Measurements from ENCODE around the gene AMBP. TPM values are rescaled to one million over a fixed set of nuclear protein-coding genes. Genes with fewer than 3 reads are reported as not detected.
A peak's percentile ranks its signal among the peaks of the same experiment; 100 is the strongest.

Gene AMBP
- total RNA-seq, 1 experiment from 2014 or later: 0.55 TPM

- H3K27me3 ChIP-seq: peaks cover 5% of the 10 kb centered on the region; the same call in 1 of the 2 replicates
- H3K9me3 ChIP-seq (replicated peaks): no peaks in the 10 kb centered on the region
- no peaks in the 10 kb centered on the region for H3K36me3 ChIP-seq
- no peak overlapping the region for H3K27ac ChIP-seq
- no peak overlapping the region for H3K4me3 ChIP-seq
- DNase-seq: no peak
- peaks cover 16% of the 10 kb centered on the region for H3K4me1 ChIP-seq
Measured at GRCh38 chr9:114078781-114079156, 669 bp upstream of the AMBP start.

- no peak for DNase-seq
- H3K9me3 ChIP-seq (replicated peaks): no peaks in the 10 kb centered on the region
- no peak overlapping the region for H3K27ac ChIP-seq
- no peaks in the 10 kb centered on the region for H3K36me3 ChIP-seq
- H3K27me3 ChIP-seq: peaks cover 5% of the 10 kb centered on the region; the same call in 1 of the 2 replicates
- peaks cover 7% of the 10 kb centered on the region; the same call in 1 of the 2 replicates for H3K4me1 ChIP-seq
- H3K4me3 ChIP-seq: no peak overlapping the region
Measured at GRCh38 chr9:114077162-114077837, 800 bp downstream of the AMBP start.

GRCh38 chr9:114076237-114077161, 1.6 kb downstream of the AMBP start:
- H3K4me1 ChIP-seq: peaks cover 7% of the 10 kb centered on the region; the same call in 1 of the 2 replicates
- no peaks in the 10 kb centered on the region for H3K9me3 ChIP-seq (replicated peaks)
- no peak overlapping the region for H3K4me3 ChIP-seq
- H3K27me3 ChIP-seq: peaks cover 5% of the 10 kb centered on the region; the same call in 1 of the 2 replicates
- no peaks in the 10 kb centered on the region for H3K36me3 ChIP-seq
- no peak for DNase-seq
- H3K27ac ChIP-seq: no peak overlapping the region

- no peak for DNase-seq
Measured at GRCh38 chr9:114075602-114076001, 2.5 kb downstream of the AMBP start.

GRCh38 chr9:114072184-114073140, 5.6 kb downstream of the AMBP start:
- no peak overlapping the region for H3K4me3 ChIP-seq
- H3K4me1 ChIP-seq: no peaks in the 10 kb centered on the region
- no peaks in the 10 kb centered on the region for H3K9me3 ChIP-seq (replicated peaks)
- H3K27ac ChIP-seq: no peak overlapping the region
- H3K27me3 ChIP-seq: peaks cover 5% of the 10 kb centered on the region; the same call in 1 of the 2 replicates
- H3K36me3 ChIP-seq: no peaks in the 10 kb centered on the region
- peak in 1 of 2 experiments; percentile 41 for DNase-seq

More at GRCh38 chr9:114075602-114076001, 2.5 kb downstream of the AMBP start:
- H3K36me3 ChIP-seq: no peaks in the 10 kb centered on the region
- peaks cover 7% of the 10 kb centered on the region; the same call in 1 of the 2 replicates for H3K4me1 ChIP-seq
- no peaks in the 10 kb centered on the region for H3K9me3 ChIP-seq (replicated peaks)
- no peak overlapping the region for H3K4me3 ChIP-seq
- H3K27ac ChIP-seq: no peak overlapping the region
- peaks cover 5% of the 10 kb centered on the region; the same call in 1 of the 2 replicates for H3K27me3 ChIP-seq

GRCh38 chr9:114071197-114071795, 6.8 kb downstream of the AMBP start:
- Histone ChIP-seq H3K27ac (no peak overlapping the region), H3K4me1 (no peaks in the 10 kb centered on the region), H3K4me3 (no peak overlapping the region), H3K9me3 (replicated peaks) (no peaks in the 10 kb centered on the region), H3K36me3 (no peaks in the 10 kb centered on the region), H3K27me3 (peaks cover 5% of the 10 kb centered on the region; the same call in 1 of the 2 replicates)
- no peak for DNase-seq

GRCh38 chr9:114070188-114071103, 7.7 kb downstream of the AMBP start:
- H3K27ac ChIP-seq: no peak overlapping the region
- H3K36me3 ChIP-seq: no peaks in the 10 kb centered on the region
- no peak overlapping the region for H3K4me3 ChIP-seq
- no peaks in the 10 kb centered on the region for H3K9me3 ChIP-seq (replicated peaks)
- DNase-seq: no peak
- peaks cover 5% of the 10 kb centered on the region; the same call in 1 of the 2 replicates for H3K27me3 ChIP-seq
- no peaks in the 10 kb centered on the region for H3K4me1 ChIP-seq

- Histone ChIP-seq H3K36me3 (no peaks in the 10 kb centered on the region), H3K4me1 (no peaks in the 10 kb centered on the region; the same call in 1 of the 2 replicates), H3K27ac (no peak overlapping the region), H3K27me3 (peaks cover 1% of the 10 kb centered on the region; the same call in 1 of the 2 replicates), H3K4me3 (no peak overlapping the region), H3K9me3 (replicated peaks) (no peaks in the 10 kb centered on the region)
- no peak for DNase-seq
Measured at GRCh38 chr9:114069476-114070187, 8.5 kb downstream of the AMBP start.

- DNase-seq: no peak
- Histone ChIP-seq H3K9me3 (replicated peaks) (peaks cover 6% of the 10 kb centered on the region; the same call in 1 of the 2 replicates), H3K27me3 (no peaks in the 10 kb centered on the region), H3K36me3 (no peaks in the 10 kb centered on the region), H3K27ac (no peak overlapping the region), H3K4me1 (peaks cover 6% of the 10 kb centered on the region), H3K4me3 (no peak overlapping the region)
Measured at GRCh38 chr9:114065304-114065703, 12.8 kb downstream of the AMBP start.

GRCh38 chr9:114061830-114062474, 16.1 kb downstream of the AMBP start:
- no peak for DNase-seq
- Histone ChIP-seq H3K4me3 (no peak overlapping the region), H3K27me3 (no peaks in the 10 kb centered on the region), H3K36me3 (no peaks in the 10 kb centered on the region), H3K27ac (no peak overlapping the region), H3K9me3 (replicated peaks) (peaks cover 6% of the 10 kb centered on the region; the same call in 1 of the 2 replicates), H3K4me1 (peaks cover 23% of the 10 kb centered on the region)

- no peak for DNase-seq
- no peak overlapping the region for H3K4me3 ChIP-seq
Measured at GRCh38 chr9:114061292-114061691, 16.8 kb downstream of the AMBP start.

GRCh38 chr9:114060711-114061110, 17.4 kb downstream of the AMBP start:
- DNase-seq: no peak
- Histone ChIP-seq H3K27me3 (no peaks in the 10 kb centered on the region), H3K4me1 (peaks cover 23% of the 10 kb centered on the region), H3K27ac (no peak overlapping the region), H3K9me3 (replicated peaks) (peaks cover 6% of the 10 kb centered on the region; the same call in 1 of the 2 replicates), H3K4me3 (no peak overlapping the region), H3K36me3 (no peaks in the 10 kb centered on the region)

More at GRCh38 chr9:114061292-114061691, 16.8 kb downstream of the AMBP start:
- Histone ChIP-seq H3K27ac (no peak overlapping the region), H3K36me3 (no peaks in the 10 kb centered on the region), H3K4me1 (peaks cover 23% of the 10 kb centered on the region), H3K9me3 (replicated peaks) (peaks cover 6% of the 10 kb centered on the region; the same call in 1 of the 2 replicates), H3K27me3 (no peaks in the 10 kb centered on the region)
